Mesothelial cell of epicardium (in vitro differentiated cells): ENCODE measurements around the gene CELA1. TPM values are rescaled to one million over a fixed set of nuclear protein-coding genes. Genes with fewer than 3 reads are reported as not detected.

Source experiments
- DNase-seq, 2 experiments: peaks; one replicate each; pipeline ENCODE4 v3.0.0; 2021; ENCODE audit warnings: low spot score in 2 of 2; ENCODE audit not compliant: unreplicated experiment in 2 of 2
- H3K27ac Mint-ChIP-seq: 2 replicates; pipeline ENCODE4 v1.8.0; 2021; ENCODE audit warnings: mixed read lengths
- H3K27me3 Mint-ChIP-seq: 2 replicates; pipeline ENCODE4 v1.8.0; 2021; ENCODE audit warnings: low read depth, mixed read lengths
- H3K36me3 Mint-ChIP-seq: 2 replicates; pipeline ENCODE4 v1.8.0; 2021; ENCODE audit warnings: mixed read lengths
- H3K4me1 Mint-ChIP-seq: 2 replicates; pipeline ENCODE4 v1.8.0; 2021; ENCODE audit warnings: mixed read lengths
- H3K4me3 Mint-ChIP-seq: 2 replicates; pipeline ENCODE4 v1.8.0; 2021; ENCODE audit warnings: mild to moderate bottlenecking, moderate library complexity, mixed read lengths
- H3K9me3 Mint-ChIP-seq: 2 replicates; pipeline ENCODE4 v1.8.0; 2021; ENCODE audit warnings: mixed read lengths
- total RNA-seq: library from RNA; stranded (reverse); gene quantifications from 3 replicates; pipeline ENCODE4 v1.2.1, GENCODE V29; 2021
- TF ChIP-seq, protein P1 (sequence below): fragments of 200-600 bp; sonication (generic); IDR thresholded peaks from one replicate; pipeline ENCODE4 v1.5.0; 2021; ENCODE audit warnings: antibody characterized with exemption; ENCODE audit not compliant: unreplicated experiment

The CELA1 gene
- total RNA-seq, 1 donor from 2014 or later: not detected

GRCh38 chr12:51388069-51388799, 41.8 kb upstream of the CELA1 start:
- H3K4me1 Mint-ChIP-seq: peaks cover 58% of the 10 kb centered on the region
- no peaks in the 10 kb centered on the region for H3K9me3 Mint-ChIP-seq

GRCh38 chr12:51386351-51386750, 39.9 kb upstream of the CELA1 start:
- Mint-ChIP-seq H3K9me3 (no peaks in the 10 kb centered on the region), H3K27me3 (peaks cover 10% of the 10 kb centered on the region), H3K4me3 (no peak overlapping the region), H3K27ac (no peak overlapping the region), H3K36me3 (no peaks in the 10 kb centered on the region), H3K4me1 (peaks cover 70% of the 10 kb centered on the region)
- TF ChIP-seq, protein P1, sequence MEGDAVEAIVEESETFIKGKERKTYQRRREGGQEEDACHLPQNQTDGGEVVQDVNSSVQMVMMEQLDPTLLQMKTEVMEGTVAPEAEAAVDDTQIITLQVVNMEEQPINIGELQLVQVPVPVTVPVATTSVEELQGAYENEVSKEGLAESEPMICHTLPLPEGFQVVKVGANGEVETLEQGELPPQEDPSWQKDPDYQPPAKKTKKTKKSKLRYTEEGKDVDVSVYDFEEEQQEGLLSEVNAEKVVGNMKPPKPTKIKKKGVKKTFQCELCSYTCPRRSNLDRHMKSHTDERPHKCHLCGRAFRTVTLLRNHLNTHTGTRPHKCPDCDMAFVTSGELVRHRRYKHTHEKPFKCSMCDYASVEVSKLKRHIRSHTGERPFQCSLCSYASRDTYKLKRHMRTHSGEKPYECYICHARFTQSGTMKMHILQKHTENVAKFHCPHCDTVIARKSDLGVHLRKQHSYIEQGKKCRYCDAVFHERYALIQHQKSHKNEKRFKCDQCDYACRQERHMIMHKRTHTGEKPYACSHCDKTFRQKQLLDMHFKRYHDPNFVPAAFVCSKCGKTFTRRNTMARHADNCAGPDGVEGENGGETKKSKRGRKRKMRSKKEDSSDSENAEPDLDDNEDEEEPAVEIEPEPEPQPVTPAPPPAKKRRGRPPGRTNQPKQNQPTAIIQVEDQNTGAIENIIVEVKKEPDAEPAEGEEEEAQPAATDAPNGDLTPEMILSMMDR: no peak
- DNase-seq: no peak

More at GRCh38 chr12:51388069-51388799, 41.8 kb upstream of the CELA1 start:
- Mint-ChIP-seq H3K27me3 (peaks cover 23% of the 10 kb centered on the region), H3K4me3 (no peak overlapping the region), H3K27ac (peak overlapping the region; percentile 67), H3K36me3 (no peaks in the 10 kb centered on the region)
- TF ChIP-seq, protein P1: no peak
- no peak for DNase-seq

DNA sequence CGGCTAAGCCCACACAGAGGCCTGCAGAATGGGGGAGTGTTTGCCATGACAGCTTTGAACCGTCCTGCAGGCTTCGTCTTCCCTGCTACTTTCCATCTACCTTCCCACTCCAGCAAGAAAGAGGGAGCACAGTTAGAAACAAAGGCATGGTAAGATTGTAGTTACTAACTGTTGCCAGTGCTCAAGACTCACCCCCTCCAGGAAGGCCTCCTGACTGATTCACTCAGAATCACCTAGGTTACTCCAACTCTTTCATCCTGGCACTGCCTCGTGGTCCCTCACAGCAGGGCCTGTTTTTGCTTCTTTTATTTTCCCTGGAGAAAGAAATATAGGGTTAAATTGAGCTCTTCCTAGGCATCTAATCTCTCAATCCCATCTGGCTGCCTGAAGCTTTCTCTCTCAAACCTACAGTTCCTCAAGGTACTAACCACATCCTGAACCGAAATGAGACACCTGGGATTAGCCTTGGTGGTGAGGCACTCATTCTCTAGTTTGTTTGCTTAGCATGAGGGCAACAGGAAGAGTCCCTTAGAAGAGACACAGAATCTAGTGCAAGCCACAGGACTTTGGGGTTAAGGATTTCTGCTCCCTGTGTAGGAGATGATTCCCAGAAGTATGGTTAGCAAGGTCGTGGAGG, 36.9 kb upstream of the CELA1 start:
- TF ChIP-seq, protein P1: no peak
- Mint-ChIP-seq H3K4me3 (no peak overlapping the region), H3K27me3 (no peaks in the 10 kb centered on the region), H3K36me3 (peaks cover 4% of the 10 kb centered on the region), H3K27ac (no peak overlapping the region), H3K4me1 (peaks cover 47% of the 10 kb centered on the region), H3K9me3 (no peaks in the 10 kb centered on the region)
- no peak for DNase-seq

DNA sequence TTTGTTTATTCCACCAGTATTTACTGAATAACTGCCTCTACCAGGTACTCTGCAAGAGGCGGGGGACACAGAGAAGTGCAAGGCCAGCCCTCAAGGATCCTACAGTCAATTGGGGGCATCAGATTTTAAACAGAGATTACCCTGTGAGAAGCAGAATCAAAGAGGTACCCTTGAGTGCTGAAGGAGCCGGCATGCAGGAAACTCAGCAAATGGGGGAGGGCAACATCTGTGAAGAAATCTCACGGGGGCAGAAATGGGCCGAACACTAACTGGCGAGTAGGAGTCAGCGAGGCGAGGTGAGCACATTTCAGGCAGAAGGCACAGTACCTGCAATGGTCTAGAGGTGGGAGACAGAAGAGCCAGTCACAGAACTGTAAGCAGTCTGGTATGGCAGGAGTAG, 35.7 kb upstream of the CELA1 start:
- TF ChIP-seq, protein P1: no peak
- no peaks in the 10 kb centered on the region for H3K9me3 Mint-ChIP-seq
- H3K36me3 Mint-ChIP-seq: peaks cover 4% of the 10 kb centered on the region
- peaks cover 42% of the 10 kb centered on the region for H3K4me1 Mint-ChIP-seq
- H3K27ac Mint-ChIP-seq: peak overlapping the region; percentile 70
- DNase-seq: no peak
- no peak overlapping the region for H3K4me3 Mint-ChIP-seq
- H3K27me3 Mint-ChIP-seq: no peaks in the 10 kb centered on the region

DNA sequence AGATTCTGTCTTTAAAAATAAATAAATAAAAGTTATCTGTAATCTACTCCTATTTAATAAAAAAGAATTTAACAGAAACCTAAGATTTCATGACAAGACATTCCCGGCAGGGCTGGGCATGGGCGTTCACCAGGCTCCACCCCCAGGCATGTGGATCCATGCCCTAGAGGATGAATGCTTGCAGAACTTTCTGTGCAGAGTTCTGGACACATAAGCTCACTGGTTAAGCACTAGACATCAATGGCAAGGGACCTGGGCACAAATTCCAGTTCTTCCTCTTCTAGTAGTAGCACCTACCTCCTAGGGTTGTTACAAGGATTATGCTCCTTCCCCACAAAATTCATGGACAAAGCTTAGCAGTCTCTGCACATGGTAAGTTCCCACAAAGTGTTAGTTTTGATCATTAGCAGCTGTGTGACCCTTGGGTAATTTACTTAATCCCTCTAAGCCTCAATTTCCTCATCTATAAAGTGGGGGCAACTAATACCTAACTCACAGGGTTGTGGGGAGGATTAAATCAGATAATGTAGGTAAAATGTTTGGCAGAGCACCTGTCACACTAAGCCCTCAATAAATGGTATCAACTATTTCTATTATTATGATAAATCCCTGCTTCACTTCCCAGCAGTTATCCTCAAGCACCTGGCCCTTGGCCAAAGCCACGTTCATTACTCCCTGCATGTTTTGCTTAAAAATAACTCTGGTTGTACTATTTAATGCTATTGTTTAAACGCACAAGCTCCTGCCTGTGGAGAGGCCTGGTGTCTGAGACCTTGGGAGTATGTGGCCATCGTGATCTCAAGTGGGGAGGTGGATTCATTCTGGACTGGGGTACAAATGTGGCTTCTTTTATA, 35.0 kb upstream of the CELA1 start:
- no peak overlapping the region for H3K4me3 Mint-ChIP-seq
- H3K27ac Mint-ChIP-seq: peak overlapping the region; percentile 70
- TF ChIP-seq, protein P1: no peak
- H3K4me1 Mint-ChIP-seq: peaks cover 37% of the 10 kb centered on the region
- no peaks in the 10 kb centered on the region for H3K27me3 Mint-ChIP-seq
- peak in 1 of 2 experiments; percentile 50 for DNase-seq
- no peaks in the 10 kb centered on the region for H3K9me3 Mint-ChIP-seq
- peaks cover 4% of the 10 kb centered on the region for H3K36me3 Mint-ChIP-seq
